DOHH2 (cell line): ENCODE measurements around the gene TXNDC9.
"Not testable (repeated sequence)": the region's sequence is repeated elsewhere in the genome, so short reads cannot be mapped to it uniquely, and the experiment has no call there.

Experiments used
- H3F3A ChIP-seq: fragments of 200-600 bp; sonication (generic), shearing (Covaris generic); 2 replicates; pipeline ENCODE4 v1.6.0; 2016; ENCODE audit warnings: antibody characterized with exemption, mild to moderate bottlenecking; ENCODE audit not compliant: control insufficient read depth, insufficient read depth
- H3K27ac ChIP-seq: fragments of 200-600 bp; sonication (generic); 2 replicates; pipeline ENCODE4 v1.5.1; 2014; ENCODE audit warnings: low read depth, mild to moderate bottlenecking, low read length, moderate library complexity
- H3K27me3 ChIP-seq: fragments of 200-600 bp; sonication (generic); 2 replicates; pipeline ENCODE4 v1.6.1; 2014; ENCODE audit warnings: mild to moderate bottlenecking, low read length, mixed read lengths; ENCODE audit not compliant: control insufficient read depth
- H3K36me3 ChIP-seq: fragments of 200-600 bp; sonication (generic); 2 replicates; pipeline ENCODE4 v1.6.1; 2014; ENCODE audit warnings: mild to moderate bottlenecking, low read length, moderate library complexity, mixed read lengths; ENCODE audit not compliant: control insufficient read depth
- H3K4me1 ChIP-seq: fragments of 200-600 bp; sonication (generic); 2 replicates; pipeline ENCODE4 v1.6.1; 2014; ENCODE audit warnings: mild to moderate bottlenecking, low read length, mixed read lengths; ENCODE audit not compliant: control insufficient read depth
- H3K4me2 ChIP-seq: fragments of 200-600 bp; sonication (generic); 2 replicates; pipeline ENCODE4 v1.6.0; 2014; ENCODE audit warnings: mild to moderate bottlenecking, low read length, moderate library complexity
- H3K4me3 ChIP-seq: fragments of 200-600 bp; sonication (generic); 2 replicates; pipeline ENCODE4 v1.5.1; 2014; ENCODE audit warnings: mild to moderate bottlenecking, low read length, mixed read lengths
- H3K79me2 ChIP-seq: fragments of 200-600 bp; sonication (generic); 2 replicates; pipeline ENCODE4 v1.6.1; 2014; ENCODE audit warnings: mild to moderate bottlenecking, low read length, mixed read lengths; ENCODE audit not compliant: control insufficient read depth
- H3K9me2 ChIP-seq: fragments of 200-600 bp; sonication (generic); replicated peaks from 2 replicates; pipeline ENCODE4 v1.6.1; 2014; ENCODE audit warnings: mild to moderate bottlenecking, low read length, mixed read lengths; ENCODE audit not compliant: control insufficient read depth
- H3K9me3 ChIP-seq: fragments of 200-600 bp; sonication (generic); 2 replicates; pipeline ENCODE4 v1.6.1; 2014; ENCODE audit warnings: antibody characterized with exemption, low read length, mixed read lengths; ENCODE audit not compliant: control insufficient read depth, insufficient read depth
- H4K20me1 ChIP-seq: fragments of 200-600 bp; sonication (generic); 2 replicates; pipeline ENCODE4 v1.6.0; 2014; ENCODE audit warnings: low read depth, mild to moderate bottlenecking, antibody characterized with exemption, low read length, moderate library complexity; ENCODE audit not compliant: control insufficient read depth, insufficient read depth
- EZH2phosphoT487 ChIP-seq: fragments of 200-600 bp; sonication (generic); IDR thresholded peaks from 2 replicates; pipeline ENCODE4 v1.6.1; 2017; ENCODE audit warnings: borderline replicate concordance, mild to moderate bottlenecking, antibody characterized with exemption, low read length, moderate library complexity, mixed read lengths
- TF ChIP-seq, protein P1 (sequence below): fragments of 200-600 bp; sonication (generic); IDR thresholded peaks from one replicate; pipeline ENCODE4 v1.5.1; 2014; ENCODE audit warnings: antibody characterized with exemption, mild to moderate bottlenecking, low read depth, low read length; ENCODE audit not compliant: poor library complexity, severe bottlenecking

TXNDC9 gene

DNA sequence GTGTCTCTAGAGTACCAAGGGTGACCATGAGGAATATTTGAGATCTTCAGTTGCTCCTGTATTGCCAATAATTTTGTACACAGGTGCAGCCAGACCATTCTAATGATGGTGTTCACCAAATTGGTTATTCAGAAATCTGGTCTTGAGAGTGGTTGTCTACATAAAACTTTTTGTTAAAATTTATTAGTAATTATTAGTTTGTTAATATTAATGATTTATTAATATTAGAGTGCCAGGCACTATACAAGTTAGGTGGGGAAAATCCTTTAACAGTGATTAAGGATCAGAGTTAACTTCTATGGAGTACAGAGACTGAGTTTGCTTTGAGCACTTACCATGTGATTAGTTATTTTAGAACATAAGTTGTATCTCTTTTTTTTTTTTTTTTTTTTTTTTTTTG is 10.1 kb upstream of the TXNDC9 start:
- Histone ChIP-seq H3K4me3 (no peak overlapping the region), H3K36me3 (peaks cover 18% of the 10 kb centered on the region), H3K9me2 (no peaks in the 10 kb centered on the region), H3K79me2 (peaks cover 100% of the 10 kb centered on the region), H3K27ac (no peak overlapping the region), H3K27me3 (no peaks in the 10 kb centered on the region), H3K9me3 (no peaks in the 10 kb centered on the region), H3F3A (peaks cover 5% of the 10 kb centered on the region), H3K4me2 (no peak overlapping the region), H4K20me1 (peaks cover 29% of the 10 kb centered on the region), H3K4me1 (peaks cover 33% of the 10 kb centered on the region)
- no peak for TF ChIP-seq EZH2phosphoT487
- TF ChIP-seq, protein P1, sequence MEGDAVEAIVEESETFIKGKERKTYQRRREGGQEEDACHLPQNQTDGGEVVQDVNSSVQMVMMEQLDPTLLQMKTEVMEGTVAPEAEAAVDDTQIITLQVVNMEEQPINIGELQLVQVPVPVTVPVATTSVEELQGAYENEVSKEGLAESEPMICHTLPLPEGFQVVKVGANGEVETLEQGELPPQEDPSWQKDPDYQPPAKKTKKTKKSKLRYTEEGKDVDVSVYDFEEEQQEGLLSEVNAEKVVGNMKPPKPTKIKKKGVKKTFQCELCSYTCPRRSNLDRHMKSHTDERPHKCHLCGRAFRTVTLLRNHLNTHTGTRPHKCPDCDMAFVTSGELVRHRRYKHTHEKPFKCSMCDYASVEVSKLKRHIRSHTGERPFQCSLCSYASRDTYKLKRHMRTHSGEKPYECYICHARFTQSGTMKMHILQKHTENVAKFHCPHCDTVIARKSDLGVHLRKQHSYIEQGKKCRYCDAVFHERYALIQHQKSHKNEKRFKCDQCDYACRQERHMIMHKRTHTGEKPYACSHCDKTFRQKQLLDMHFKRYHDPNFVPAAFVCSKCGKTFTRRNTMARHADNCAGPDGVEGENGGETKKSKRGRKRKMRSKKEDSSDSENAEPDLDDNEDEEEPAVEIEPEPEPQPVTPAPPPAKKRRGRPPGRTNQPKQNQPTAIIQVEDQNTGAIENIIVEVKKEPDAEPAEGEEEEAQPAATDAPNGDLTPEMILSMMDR = no peak

GRCh38 chr2:99345446-99345845 is 9.3 kb upstream of the TXNDC9 start:
- not testable (repeated sequence) for H3K27me3 ChIP-seq, H3K4me2 ChIP-seq, H3K4me3 ChIP-seq, H3F3A ChIP-seq, H3K27ac ChIP-seq, H3K9me3 ChIP-seq, H3K9me2 ChIP-seq
- Histone ChIP-seq H4K20me1 (peaks cover 30% of the 10 kb centered on the region), H3K4me1 (peaks cover 30% of the 10 kb centered on the region), H3K79me2 (peaks cover 100% of the 10 kb centered on the region), H3K36me3 (peaks cover 18% of the 10 kb centered on the region)

GRCh38 chr2:99342536-99342935 is 6.4 kb upstream of the TXNDC9 start:
- peaks cover 23% of the 10 kb centered on the region for H3K4me1 ChIP-seq
- no peak overlapping the region for H3K27ac ChIP-seq
- peaks cover 23% of the 10 kb centered on the region for H3K36me3 ChIP-seq
- no peaks in the 10 kb centered on the region for H3K9me3 ChIP-seq
- no peaks in the 10 kb centered on the region for H3K9me2 ChIP-seq
- H3K4me3 ChIP-seq = no peak overlapping the region
- no peak for TF ChIP-seq EZH2phosphoT487
- TF ChIP-seq, protein P1 = no peak
- H3K79me2 ChIP-seq = peaks cover 100% of the 10 kb centered on the region
- peaks cover 38% of the 10 kb centered on the region for H4K20me1 ChIP-seq
- H3F3A ChIP-seq = peaks cover 2% of the 10 kb centered on the region
- H3K4me2 ChIP-seq = no peak overlapping the region
- H3K27me3 ChIP-seq = no peaks in the 10 kb centered on the region

GRCh38 chr2:99340669-99341236 is 4.6 kb upstream of the TXNDC9 start:
- Histone ChIP-seq H3K4me2 (no peak overlapping the region), H3K27ac (no peak overlapping the region), H3K36me3 (peaks cover 25% of the 10 kb centered on the region), H3K4me3 (no peak overlapping the region), H3K27me3 (no peaks in the 10 kb centered on the region), H3K79me2 (peaks cover 94% of the 10 kb centered on the region), H4K20me1 (peaks cover 38% of the 10 kb centered on the region), H3K4me1 (peaks cover 29% of the 10 kb centered on the region), H3F3A (peaks cover 6% of the 10 kb centered on the region), H3K9me3 (no peaks in the 10 kb centered on the region), H3K9me2 (no peaks in the 10 kb centered on the region)
- TF ChIP-seq, protein P1 = no peak
- no peak for TF ChIP-seq EZH2phosphoT487
